IPS DF 6.9 (cell line): ENCODE data around the gene ROCK2.
"Not testable (repeated sequence)": the region's sequence is repeated elsewhere in the genome, so short reads cannot be mapped to it uniquely, and the experiment has no call there.

ENCODE experiments used
- DNase-seq: peaks from one replicate; pipeline ENCODE4 v3.0.0-alpha.2; 2013; ENCODE audit warnings: low read depth, low spot score
- H3K27ac ChIP-seq: one replicate; pipeline ENCODE4 v1.5.1; 2013; ENCODE audit warnings: low read length, control low read depth
- H3K27me3 ChIP-seq: 2 replicates; pipeline ENCODE4 v1.6.1; 2013; ENCODE audit warnings: mild to moderate bottlenecking, low read length; ENCODE audit not compliant: control insufficient read depth, insufficient read depth
- H3K36me3 ChIP-seq: 2 replicates; pipeline ENCODE4 v1.6.1; 2013; ENCODE audit warnings: low read length; ENCODE audit not compliant: control insufficient read depth, insufficient read depth
- H3K4me1 ChIP-seq: 2 replicates; pipeline ENCODE4 v1.6.1; 2013; ENCODE audit warnings: low read length; ENCODE audit not compliant: control insufficient read depth, insufficient read depth
- H3K4me3 ChIP-seq: 2 replicates; pipeline ENCODE4 v1.5.1; 2013; ENCODE audit warnings: mild to moderate bottlenecking, low read length
- H3K9me3 ChIP-seq: 2 replicates; pipeline ENCODE4 v1.6.1; 2013; ENCODE audit warnings: low read length, inconsistent platforms; ENCODE audit not compliant: control insufficient read depth, insufficient read depth
- WGBS: extraction: QIAGEN DNeasy Blood & Tissue Kit; methylation state at CpG from one replicate; pipeline ENCODE4 v1.1.7; 2013; ENCODE audit warnings: mixed read lengths, missing lambda C conversion rate; ENCODE audit not compliant: insufficient read length, insufficient coverage; 5-methylcytosine and 5-hydroxymethylcytosine counted together

Gene ROCK2

GRCh38 chr2:11275910-11276309 is 68.5 kb downstream of the ROCK2 start:
- Histone ChIP-seq H3K9me3 (no peaks in the 10 kb centered on the region), H3K4me1 (no peaks in the 10 kb centered on the region), H3K27me3 (no peaks in the 10 kb centered on the region), H3K36me3 (no peaks in the 10 kb centered on the region), H3K27ac (no peak overlapping the region), H3K4me3 (no peak overlapping the region)
- DNase-seq: no peak
- WGBS: no CpG with 5 or more reads among the region's 6 CpGs

- no peaks in the 10 kb centered on the region for H3K9me3 ChIP-seq
- no peak overlapping the region for H3K4me3 ChIP-seq
- H3K27ac ChIP-seq: no peak overlapping the region
- no peaks in the 10 kb centered on the region for H3K27me3 ChIP-seq
- DNase-seq: no peak
- no peaks in the 10 kb centered on the region for H3K4me1 ChIP-seq
- WGBS: no CpG with 5 or more reads among the region's 2 CpGs
- no peaks in the 10 kb centered on the region for H3K36me3 ChIP-seq
Observed at GRCh38 chr2:11270891-11271290, 73.5 kb downstream of the ROCK2 start.

- no peaks in the 10 kb centered on the region for H3K9me3 ChIP-seq
- no peak overlapping the region for H3K27ac ChIP-seq
Observed at GRCh38 chr2:11267931-11268330, 76.5 kb downstream of the ROCK2 start.

GRCh38 chr2:11264818-11265217 is 79.6 kb downstream of the ROCK2 start:
- no CpG with 5 or more reads among the region's 1 CpG for WGBS
- DNase-seq: no peak
- no peaks in the 10 kb centered on the region for H3K9me3 ChIP-seq
- H3K27me3 ChIP-seq: no peaks in the 10 kb centered on the region
- H3K27ac ChIP-seq: no peak overlapping the region
- H3K4me1 ChIP-seq: no peaks in the 10 kb centered on the region
- no peak overlapping the region for H3K4me3 ChIP-seq
- H3K36me3 ChIP-seq: no peaks in the 10 kb centered on the region

More at GRCh38 chr2:11267931-11268330, 76.5 kb downstream of the ROCK2 start:
- no peaks in the 10 kb centered on the region for H3K4me1 ChIP-seq
- H3K27me3 ChIP-seq: no peaks in the 10 kb centered on the region
- DNase-seq: no peak
- H3K36me3 ChIP-seq: no peaks in the 10 kb centered on the region
- H3K4me3 ChIP-seq: no peak overlapping the region
- no CpG with 5 or more reads among the region's 3 CpGs for WGBS

GRCh38 chr2:11264007-11264406 is 80.4 kb downstream of the ROCK2 start:
- Histone ChIP-seq H3K36me3 (no peaks in the 10 kb centered on the region), H3K9me3 (no peaks in the 10 kb centered on the region), H3K4me3 (no peak overlapping the region), H3K27ac (no peak overlapping the region), H3K4me1 (no peaks in the 10 kb centered on the region), H3K27me3 (no peaks in the 10 kb centered on the region)
- no CpG with 5 or more reads among the region's 2 CpGs for WGBS
- DNase-seq: no peak

GRCh38 chr2:11263177-11263576 is 81.3 kb downstream of the ROCK2 start:
- no CpG with 5 or more reads among the region's 1 CpG for WGBS
- no peak overlapping the region for H3K27ac ChIP-seq
- H3K27me3 ChIP-seq: no peaks in the 10 kb centered on the region

GRCh38 chr2:11262438-11262837 is 82.0 kb downstream of the ROCK2 start:
- not testable (repeated sequence) for H3K27ac ChIP-seq, H3K4me3 ChIP-seq, DNase-seq, H3K4me1 ChIP-seq, H3K27me3 ChIP-seq, H3K36me3 ChIP-seq, H3K9me3 ChIP-seq
- no CpG with 5 or more reads among the region's 2 CpGs for WGBS

More at GRCh38 chr2:11263177-11263576, 81.3 kb downstream of the ROCK2 start:
- H3K36me3 ChIP-seq: no peaks in the 10 kb centered on the region
- H3K9me3 ChIP-seq: no peaks in the 10 kb centered on the region
- H3K4me1 ChIP-seq: no peaks in the 10 kb centered on the region
- no peak for DNase-seq
- no peak overlapping the region for H3K4me3 ChIP-seq

GRCh38 chr2:11261564-11261963 is 82.9 kb downstream of the ROCK2 start:
- not testable (repeated sequence) for DNase-seq, H3K27ac ChIP-seq, H3K27me3 ChIP-seq, H3K4me1 ChIP-seq, H3K36me3 ChIP-seq, H3K4me3 ChIP-seq, H3K9me3 ChIP-seq
- WGBS: no CpG with 5 or more reads among the region's 9 CpGs

- Histone ChIP-seq H3K9me3 (no peaks in the 10 kb centered on the region), H3K27me3 (no peaks in the 10 kb centered on the region), H3K4me3 (no peak overlapping the region), H3K27ac (no peak overlapping the region), H3K36me3 (no peaks in the 10 kb centered on the region), H3K4me1 (peaks cover 2% of the 10 kb centered on the region; the same call in 1 of the 2 replicates)
- WGBS: no CpG with 5 or more reads among the region's 2 CpGs
- DNase-seq: no peak
Observed at GRCh38 chr2:11260979-11261378, 83.5 kb downstream of the ROCK2 start.

GRCh38 chr2:11257964-11258363 is 86.5 kb downstream of the ROCK2 start:
- Histone ChIP-seq H3K4me3 (no peak overlapping the region), H3K36me3 (no peaks in the 10 kb centered on the region), H3K27me3 (no peaks in the 10 kb centered on the region), H3K27ac (no peak overlapping the region), H3K4me1 (peaks cover 2% of the 10 kb centered on the region; the same call in 1 of the 2 replicates), H3K9me3 (no peaks in the 10 kb centered on the region)
- DNase-seq: no peak
- no CpG with 5 or more reads among the region's 3 CpGs for WGBS

- Histone ChIP-seq H3K4me1 (peaks cover 2% of the 10 kb centered on the region; the same call in 1 of the 2 replicates), H3K4me3 (no peak overlapping the region), H3K27ac (no peak overlapping the region), H3K27me3 (no peaks in the 10 kb centered on the region), H3K36me3 (no peaks in the 10 kb centered on the region), H3K9me3 (no peaks in the 10 kb centered on the region)
- no CpG with 5 or more reads among the region's 16 CpGs for WGBS
- DNase-seq: no peak
Observed at GRCh38 chr2:11257078-11257477, 87.4 kb downstream of the ROCK2 start.
